Activated CD4-positive, alpha-beta T cell treated with anti-CD3 and anti-CD28 coated beads for 1 hour (primary cell): ENCODE results near the gene HIBADH.

ENCODE experiments used
- DNase-seq: peaks from one replicate; pipeline ENCODE4 v3.0.0-alpha.2; 2020

Gene HIBADH

GRCh38 chr7:27478556-27478955 is 184.1 kb downstream of the HIBADH start:
- no peak for DNase-seq

GRCh38 chr7:27478084-27478483 is 184.6 kb downstream of the HIBADH start:
- DNase-seq, result no peak

- DNase-seq, result no peak
Measured at GRCh38 chr7:27476493-27476892, 186.2 kb downstream of the HIBADH start.
